Stimulated activated CD4-positive, alpha-beta T cell treated with anti-CD3 and anti-CD28 coated beads, TNF-alpha, amount 100 ng/mL, for 4 hours (primary cell): ENCODE measurements around the gene CEPT1.

ENCODE experiments used
- DNase-seq, 3 experiments: peaks; one replicate each; pipeline ENCODE4 v3.0.0-alpha.2; 2020; ENCODE audit warnings: low read depth in 3 of 3

CEPT1 gene

GRCh38 chr1:111145963-111146768, 6.1 kb downstream of the CEPT1 start:
- no peak for DNase-seq

GRCh38 chr1:111147948-111148347, 7.9 kb downstream of the CEPT1 start:
- DNase-seq, result no peak

GRCh38 chr1:111148376-111148881, 8.4 kb downstream of the CEPT1 start:
- DNase-seq, result no peak

- no peak for DNase-seq
Measured at GRCh38 chr1:111151838-111152237, 11.8 kb downstream of the CEPT1 start.

- DNase-seq, result no peak
Measured at GRCh38 chr1:111154021-111154999, 14.3 kb downstream of the CEPT1 start.

- DNase-seq, result no peak
Measured at GRCh38 chr1:111157431-111157830, 17.4 kb downstream of the CEPT1 start.

- DNase-seq, result no peak
Measured at GRCh38 chr1:111161843-111162487, 21.9 kb downstream of the CEPT1 start.

- DNase-seq, result no peak
Measured at GRCh38 chr1:111162488-111162880, 22.5 kb downstream of the CEPT1 start.

- DNase-seq, result no peak
Measured at GRCh38 chr1:111163363-111163762, 23.3 kb downstream of the CEPT1 start.

- DNase-seq, result no peak
Measured at GRCh38 chr1:111164151-111164550, 24.1 kb downstream of the CEPT1 start.

GRCh38 chr1:111172463-111172862, 32.4 kb downstream of the CEPT1 start:
- no peak for DNase-seq

GRCh38 chr1:111174070-111174469, 34.0 kb downstream of the CEPT1 start:
- no peak for DNase-seq

- no peak for DNase-seq
Measured at GRCh38 chr1:111175349-111175748, 35.3 kb downstream of the CEPT1 start.

GRCh38 chr1:111176678-111177077, 36.7 kb downstream of the CEPT1 start:
- no peak for DNase-seq

- DNase-seq, result no peak
Measured at GRCh38 chr1:111179968-111180533, 40.0 kb downstream of the CEPT1 start.

- DNase-seq, result no peak
Measured at GRCh38 chr1:111182052-111182451, 42.0 kb downstream of the CEPT1 start.

- no peak for DNase-seq
Measured at GRCh38 chr1:111183308-111184069, 43.5 kb downstream of the CEPT1 start.

GRCh38 chr1:111184663-111185062, 44.6 kb downstream of the CEPT1 start:
- no peak for DNase-seq

- no peak for DNase-seq
Measured at GRCh38 chr1:111190931-111191451, 51.0 kb downstream of the CEPT1 start.

- DNase-seq, result no peak
Measured at GRCh38 chr1:111191496-111191895, 51.5 kb downstream of the CEPT1 start.

GRCh38 chr1:111192074-111192473, 52.1 kb downstream of the CEPT1 start:
- no peak for DNase-seq
